Ascending aorta (tissue), 2 donors: ENCODE measurements around the gene TRIM65. TPM values are rescaled to one million over a fixed set of nuclear protein-coding genes. Genes with fewer than 3 reads are reported as not detected.

Source experiments
- DNase-seq, 2 donors: peaks; one replicate each; pipeline ENCODE4 v3.0.0-alpha.2; 2019; ENCODE audit warnings: low spot score in 2 of 2
- H3K27ac ChIP-seq, 2 donors: fragments of 200-600 bp; sonication (generic); one replicate each; pipeline ENCODE4 v1.5.1; 2016 to 2017; ENCODE audit warnings: mild to moderate bottlenecking in 1 of 2
- H3K27me3 ChIP-seq: fragments of 200-600 bp; sonication (generic); one replicate; pipeline ENCODE4 v1.5.1; 2017
- H3K36me3 ChIP-seq, 2 donors: fragments of 200-600 bp; sonication (generic); one replicate each; pipeline ENCODE4 v1.5.1; 2016
- H3K4me1 ChIP-seq, 2 donors: fragments of 200-600 bp; sonication (generic); one replicate each; pipeline ENCODE4 v1.5.1; 2016 to 2017; ENCODE audit warnings: mild to moderate bottlenecking in 1 of 2
- H3K4me3 ChIP-seq, 2 donors: fragments of 200-600 bp; sonication (generic); one replicate each; pipeline ENCODE4 v1.5.1; 2016 to 2017; ENCODE audit warnings: mild to moderate bottlenecking in 1 of 2
- H3K9me3 ChIP-seq, 2 donors: fragments of 200-600 bp; sonication (generic); one replicate each; pipeline ENCODE4 v1.5.1; 2016
- CTCF ChIP-seq, 3 experiments: fragments of 200-600 bp in 2 of 3; fragments of 450-650 bp in 1 of 3; sonication (generic) in 2 of 3; IDR thresholded peaks; one replicate each; pipeline ENCODE4 v1.5.1; 2016 to 2019; ENCODE audit warnings: antibody characterized with exemption in 3 of 3, mild to moderate bottlenecking in 1 of 3, moderate library complexity in 1 of 3
- intact Hi-C: fragments of 100-400 bp; cut with DNase I; formaldehyde crosslinking; loops from one replicate; pipeline ENCODE4 v1.15.1; 2023
- total RNA-seq: library from RNA; depleted of rRNA; stranded (reverse); fragments of >200 nt; gene quantifications from one replicate; pipeline ENCODE4 v1.1.0, GENCODE V29; 2016

The TRIM65 gene
- total RNA-seq, 1 donor from 2014 or later, result 43.3 TPM

GRCh38 chr17:75902406-75902805 lies 5.7 kb upstream of the TRIM65 start:
- Histone ChIP-seq H3K36me3 (peaks cover 42 to 45% of the 10 kb centered on the region in 2 donors), H3K4me3 (no peak overlapping the region), H3K27me3 (no peaks in the 10 kb centered on the region), H3K4me1 (peaks cover 5 to 6% of the 10 kb centered on the region in 2 donors), H3K27ac (no peak overlapping the region), H3K9me3 (no peaks in the 10 kb centered on the region)
- intact Hi-C loops, result loop anchor here (10.0 kb wide), 1 partner anchor 372 kb away; no protein-coding TSS in a partner anchor
- TF ChIP-seq CTCF (IDR thresholded peaks at IDR 0.05), result no peak
- no peak for DNase-seq

GRCh38 chr17:75901727-75902126 lies 5.0 kb upstream of the TRIM65 start:
- Histone ChIP-seq H3K4me3 (no peak overlapping the region), H3K27ac (no peak overlapping the region), H3K36me3 (peaks cover 42 to 45% of the 10 kb centered on the region in 2 donors), H3K27me3 (no peaks in the 10 kb centered on the region), H3K4me1 (peaks cover 6 to 9% of the 10 kb centered on the region in 2 donors), H3K9me3 (no peaks in the 10 kb centered on the region)
- intact Hi-C loops, result loop anchor here (10.0 kb wide), 1 partner anchor 373 kb away; no protein-coding TSS in a partner anchor
- TF ChIP-seq CTCF (IDR thresholded peaks at IDR 0.05), result no peak
- no peak for DNase-seq

GRCh38 chr17:75900691-75901533 lies 4.2 kb upstream of the TRIM65 start:
- TF ChIP-seq CTCF (IDR thresholded peaks at IDR 0.05), result no peak
- H3K27ac ChIP-seq, result no peak overlapping the region
- no peaks in the 10 kb centered on the region for H3K9me3 ChIP-seq
- DNase-seq, result no peak
- no peaks in the 10 kb centered on the region for H3K27me3 ChIP-seq
- H3K4me1 ChIP-seq, result peaks cover 6 to 9% of the 10 kb centered on the region in 2 donors
- H3K4me3 ChIP-seq, result no peak overlapping the region
- H3K36me3 ChIP-seq, result peaks cover 42 to 45% of the 10 kb centered on the region in 2 donors
- intact Hi-C loops, result loop anchor here (10.0 kb wide), 1 partner anchor 374 kb away; no protein-coding TSS in a partner anchor

- Histone ChIP-seq H3K27me3 (no peaks in the 10 kb centered on the region), H3K4me1 (peaks cover 6 to 18% of the 10 kb centered on the region in 2 donors), H3K9me3 (no peaks in the 10 kb centered on the region), H3K27ac (no peak overlapping the region), H3K36me3 (peaks cover 42 to 45% of the 10 kb centered on the region in 2 donors), H3K4me3 (no peak overlapping the region)
- DNase-seq, result no peak
- intact Hi-C loops, result loop anchor here (10.0 kb wide), 1 partner anchor 375 kb away; no protein-coding TSS in a partner anchor
- TF ChIP-seq CTCF (IDR thresholded peaks at IDR 0.05), result no peak
These were observed 3.2 kb upstream of the TRIM65 start for GRCh38 chr17:75899767-75900468.

- H3K27ac ChIP-seq, result no peak overlapping the region
- intact Hi-C loops, result no loop called here
- H3K36me3 ChIP-seq, result peaks cover 42 to 45% of the 10 kb centered on the region in 2 donors
- no peaks in the 10 kb centered on the region for H3K27me3 ChIP-seq
- H3K4me1 ChIP-seq, result peaks cover 6 to 24% of the 10 kb centered on the region in 2 donors
- DNase-seq, result no peak
- no peak for TF ChIP-seq CTCF (IDR thresholded peaks at IDR 0.05)
- H3K9me3 ChIP-seq, result no peaks in the 10 kb centered on the region
- no peak overlapping the region for H3K4me3 ChIP-seq
These were observed 2.6 kb upstream of the TRIM65 start for GRCh38 chr17:75899353-75899752.
